Activated CD8-positive, alpha-beta memory T cell treated with anti-CD3 and anti-CD28 coated beads for 36 hours (primary cell): Measurements from ENCODE around the gene TMCC1. TPM values are rescaled to one million over a fixed set of nuclear protein-coding genes. Genes with fewer than 3 reads are reported as not detected.
"Not testable (repeated sequence)": the region's sequence is repeated elsewhere in the genome, so short reads cannot be mapped to it uniquely, and the experiment has no call there.

Source experiments
- CTCF ChIA-PET: fragments of 350-600 bp; sonication (Branson Sonifier 250); formaldehyde crosslinking; loops from one replicate; lab custom pipeline; 2021; ENCODE audit warnings: antibody characterized with exemption; lab: Charles Lee
- POLR2A ChIA-PET: fragments of 350-600 bp; sonication (Branson Sonifier 250); formaldehyde crosslinking; loops from one replicate; lab custom pipeline; 2021; ENCODE audit warnings: antibody characterized with exemption; lab: Charles Lee
- total RNA-seq, 2 experiments: library from RNA; stranded (reverse); gene quantifications; one replicate each; pipeline ENCODE4 v1.2.3, GENCODE V29; 2021

The TMCC1 gene
- total RNA-seq: 10 to 100 TPM; 14.7 to 16.3 TPM

GRCh38 chr3:129893581-129894070 is at the start of gene TMCC1:
TSS of gene TMCC1 (minus strand) at chr3:129893711.
- ChIA-PET CTCF (no interaction called here), POLR2A (interaction anchor here (0.7 kb wide), 1 partner anchor 266 kb away, joined by 3 read pairs; no protein-coding TSS in a partner anchor)

DNA sequence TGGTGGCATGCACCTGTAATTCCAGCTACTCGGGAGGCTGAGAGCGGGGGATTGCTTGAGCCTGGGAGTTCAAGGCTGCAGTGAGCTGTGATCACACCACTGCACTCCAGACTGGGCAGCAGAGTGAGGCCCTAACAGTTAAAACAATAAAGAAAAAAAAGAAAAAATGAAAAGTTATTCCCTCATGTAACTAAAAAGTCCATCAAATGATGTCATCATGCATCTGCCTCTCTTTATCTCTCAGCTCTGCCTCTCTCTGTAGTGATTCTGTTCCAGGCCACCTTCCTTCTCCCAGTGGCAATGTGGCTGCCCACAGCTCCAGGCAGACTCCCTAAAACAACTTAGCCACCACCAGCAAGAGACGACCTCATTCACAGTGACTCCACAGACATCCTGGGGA is 49.5 kb upstream of the TMCC1 start:
- ChIA-PET CTCF (interaction anchor here (2.0 kb wide), 1 partner anchor 60 kb away, joined by 6 read pairs; no protein-coding TSS in a partner anchor), POLR2A (no interaction called here)

- CTCF ChIA-PET: interaction anchor here (0.8 to 2.0 kb wide), 3 partner anchors 12 to 61 kb away, joined by 3 to 6 read pairs (median 3); no protein-coding TSS in a partner anchor
Measured at GRCh38 chr3:129942296-129942695, 48.8 kb upstream of the TMCC1 start.

GRCh38 chr3:129940086-129940485 is 46.6 kb upstream of the TMCC1 start:
- CTCF ChIA-PET: no interaction called here
- POLR2A ChIA-PET: no interaction called here

More at GRCh38 chr3:129942296-129942695, 48.8 kb upstream of the TMCC1 start:
- POLR2A ChIA-PET: interaction anchor here (0.6 kb wide), 1 partner anchor 600 kb away, joined by 8 read pairs; no protein-coding TSS in a partner anchor

DNA sequence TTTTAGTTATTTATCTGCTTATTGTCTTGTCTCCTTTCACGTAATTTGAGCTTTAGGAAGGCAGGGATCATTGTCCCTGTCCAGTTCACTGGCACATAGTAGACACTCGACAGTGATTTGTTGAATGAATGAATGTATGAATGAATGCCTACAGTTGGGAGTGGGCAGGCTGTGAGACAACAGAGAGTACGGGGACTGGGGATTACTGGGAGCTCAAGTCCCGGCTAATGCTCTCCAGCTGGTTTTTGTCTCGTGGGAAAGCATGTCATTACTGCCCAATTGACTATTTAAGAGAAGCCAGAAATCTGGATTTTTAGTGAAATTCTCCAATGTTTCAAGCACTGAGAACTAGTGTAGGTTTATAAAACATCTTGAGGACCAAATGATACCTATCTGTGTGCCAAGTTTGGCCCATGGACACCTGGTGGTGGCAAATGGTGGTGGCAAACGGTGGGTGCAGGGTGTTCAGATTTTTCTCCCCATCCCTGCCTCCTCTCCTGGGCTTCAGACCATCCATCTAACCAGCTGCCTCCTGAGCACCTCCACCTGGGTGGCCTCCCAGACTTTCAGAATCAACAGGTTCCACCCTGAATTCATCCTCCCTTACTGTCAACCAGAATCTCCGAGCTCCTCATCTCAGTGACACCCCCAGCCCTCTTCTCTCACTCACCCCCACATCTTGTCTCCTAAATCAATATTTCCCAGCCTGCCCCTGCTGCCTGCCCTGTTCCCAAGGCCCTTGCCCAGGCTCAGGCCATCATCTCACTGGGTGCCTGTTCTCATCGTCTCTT is 44.8 kb upstream of the TMCC1 start:
- ChIA-PET CTCF (no interaction called here), POLR2A (no interaction called here)

GRCh38 chr3:129937717-129938116 is 44.2 kb upstream of the TMCC1 start:
- CTCF ChIA-PET: no interaction called here

DNA sequence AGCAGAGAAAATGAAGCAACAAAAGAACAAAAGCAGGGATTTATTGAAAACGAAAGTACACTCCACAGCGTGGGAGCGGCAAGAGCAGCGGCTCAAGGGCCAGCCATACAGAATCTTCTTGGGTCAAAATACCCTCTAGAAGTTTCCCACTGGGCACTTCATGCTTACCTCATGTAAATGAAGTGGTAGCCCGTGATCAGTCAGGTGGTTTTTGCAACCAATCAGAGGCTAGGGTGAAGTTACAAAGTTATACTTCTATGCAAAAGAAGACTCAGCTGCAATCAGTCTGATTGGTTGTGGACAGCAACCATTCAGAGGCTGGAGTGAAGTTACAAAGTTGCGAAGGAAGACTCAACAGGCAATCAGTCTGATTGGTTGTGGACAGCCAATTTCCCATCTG is 43.2 kb upstream of the TMCC1 start:
- POLR2A ChIA-PET: no interaction called here
- CTCF ChIA-PET: no interaction called here

More at GRCh38 chr3:129937717-129938116, 44.2 kb upstream of the TMCC1 start:
- POLR2A ChIA-PET: no interaction called here

- POLR2A ChIA-PET: no interaction called here
- CTCF ChIA-PET: interaction anchor here (0.9 to 1.3 kb wide), 6 partner anchors 11 to 551 kb away, joined by 3 to 4 read pairs (median 3); no protein-coding TSS in a partner anchor
Measured at GRCh38 chr3:129934234-129935123, 41.0 kb upstream of the TMCC1 start.

DNA sequence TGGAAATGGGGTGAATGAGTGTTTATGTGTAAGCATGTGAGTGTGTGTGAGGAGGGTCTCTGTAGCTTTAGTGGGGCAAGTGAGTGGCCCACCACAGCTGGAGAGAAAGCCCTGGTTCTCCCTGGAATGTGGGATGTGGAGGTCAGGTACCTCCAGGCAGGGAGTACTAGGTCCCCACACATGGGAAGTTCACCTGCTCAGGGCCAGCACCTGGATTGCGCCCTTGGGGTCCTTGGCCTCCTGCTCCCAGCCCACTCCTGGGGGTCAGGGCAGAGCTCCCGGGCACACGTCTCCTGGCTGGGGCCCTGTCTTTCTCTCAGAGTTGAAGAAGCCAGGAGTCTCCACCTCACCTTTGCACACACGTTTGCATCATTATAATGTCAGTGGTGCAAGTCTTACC is 40.0 kb upstream of the TMCC1 start:
- ChIA-PET POLR2A (no interaction called here), CTCF (interaction anchor here (0.9 to 1.3 kb wide), 6 partner anchors 10 to 550 kb away, joined by 3 to 4 read pairs (median 3); no protein-coding TSS in a partner anchor)

DNA sequence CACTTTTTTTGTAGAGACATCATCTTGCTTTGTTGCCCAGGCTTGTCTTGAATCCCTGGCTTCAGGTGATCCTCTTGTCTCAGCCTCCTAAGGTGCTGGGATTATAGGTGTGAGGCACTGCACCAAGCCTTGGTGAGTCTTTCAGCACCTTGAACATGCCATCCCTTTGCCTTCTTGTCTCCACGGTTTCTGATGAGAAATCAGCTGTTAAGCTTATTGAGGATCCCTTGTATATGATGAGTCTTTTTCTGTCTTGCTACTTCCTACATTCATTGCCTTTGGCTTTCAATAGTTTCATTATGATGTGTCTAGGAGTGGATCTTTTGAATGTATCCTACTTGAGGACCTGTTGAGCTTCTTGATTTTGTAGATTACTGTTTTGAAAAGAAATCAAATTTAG is 35.9 kb upstream of the TMCC1 start:
- CTCF ChIA-PET: interaction anchor here (0.5 kb wide), 1 partner anchor 280 kb away, joined by 3 read pairs; no protein-coding TSS in a partner anchor
- POLR2A ChIA-PET: no interaction called here

- POLR2A ChIA-PET: no interaction called here
Measured at GRCh38 chr3:129927072-129927471, 33.6 kb upstream of the TMCC1 start.

GRCh38 chr3:129919806-129920205 is 26.3 kb upstream of the TMCC1 start:
- ChIA-PET POLR2A (no interaction called here), CTCF (no interaction called here)

More at GRCh38 chr3:129927072-129927471, 33.6 kb upstream of the TMCC1 start:
- CTCF ChIA-PET: no interaction called here

- POLR2A ChIA-PET: interaction anchor here (0.6 kb wide), 1 partner anchor 102 kb away, joined by 3 read pairs; no protein-coding TSS in a partner anchor
- CTCF ChIA-PET: no interaction called here
Measured at GRCh38 chr3:129919357-129919756, 25.8 kb upstream of the TMCC1 start.

GRCh38 chr3:129918461-129918860 is 24.9 kb upstream of the TMCC1 start:
- POLR2A ChIA-PET: no interaction called here
- CTCF ChIA-PET: no interaction called here

DNA sequence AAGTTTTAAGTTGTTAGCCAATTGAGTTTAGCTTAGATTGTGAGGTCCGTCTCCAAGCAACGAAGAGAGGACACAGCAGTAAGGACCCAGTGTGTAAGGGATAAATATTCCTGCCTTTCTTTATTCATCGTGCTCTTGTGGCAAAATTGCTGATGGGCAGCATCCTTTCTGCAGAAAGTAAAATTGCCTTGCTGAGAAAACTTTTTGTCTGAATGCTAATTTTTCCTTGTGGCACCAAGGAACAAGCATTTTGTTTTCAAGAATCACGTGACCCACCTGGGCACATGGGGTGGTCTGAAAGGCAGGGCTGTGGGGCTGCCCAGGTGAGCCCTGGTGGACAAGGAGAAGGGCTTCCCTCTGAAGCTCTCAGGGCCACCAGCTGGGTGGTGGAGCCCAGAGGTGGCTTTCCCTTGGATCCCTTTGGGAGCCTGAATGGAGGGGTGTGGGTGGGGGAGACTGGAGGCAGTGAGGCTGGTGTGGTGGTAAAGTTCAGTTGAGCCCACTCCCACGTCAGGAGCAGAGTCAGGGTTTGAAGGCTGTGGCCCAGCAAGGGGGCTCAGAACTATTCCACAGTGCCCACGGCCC is 24.0 kb upstream of the TMCC1 start:
- ChIA-PET POLR2A (no interaction called here), CTCF (no interaction called here)

DNA sequence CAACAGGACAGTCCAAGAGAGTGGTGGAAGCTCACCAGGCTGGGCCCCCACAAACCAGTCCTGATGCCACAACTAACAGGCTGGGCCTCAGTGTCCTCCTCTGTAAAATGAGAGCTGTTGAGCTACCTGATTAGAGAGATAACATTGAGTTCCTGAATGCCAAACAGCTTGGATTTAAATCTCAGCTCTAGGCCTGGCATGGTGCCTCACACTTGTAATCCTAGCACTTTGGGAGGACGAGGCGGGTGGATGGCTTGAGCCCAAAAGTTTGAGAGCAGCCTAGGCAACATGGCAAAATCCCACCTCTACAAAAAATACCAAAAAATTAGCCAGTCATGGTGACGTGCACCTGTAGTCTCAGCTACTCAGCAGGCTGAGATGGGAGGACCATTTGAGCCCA is 20.1 kb upstream of the TMCC1 start:
- ChIA-PET POLR2A (no interaction called here), CTCF (no interaction called here)

DNA sequence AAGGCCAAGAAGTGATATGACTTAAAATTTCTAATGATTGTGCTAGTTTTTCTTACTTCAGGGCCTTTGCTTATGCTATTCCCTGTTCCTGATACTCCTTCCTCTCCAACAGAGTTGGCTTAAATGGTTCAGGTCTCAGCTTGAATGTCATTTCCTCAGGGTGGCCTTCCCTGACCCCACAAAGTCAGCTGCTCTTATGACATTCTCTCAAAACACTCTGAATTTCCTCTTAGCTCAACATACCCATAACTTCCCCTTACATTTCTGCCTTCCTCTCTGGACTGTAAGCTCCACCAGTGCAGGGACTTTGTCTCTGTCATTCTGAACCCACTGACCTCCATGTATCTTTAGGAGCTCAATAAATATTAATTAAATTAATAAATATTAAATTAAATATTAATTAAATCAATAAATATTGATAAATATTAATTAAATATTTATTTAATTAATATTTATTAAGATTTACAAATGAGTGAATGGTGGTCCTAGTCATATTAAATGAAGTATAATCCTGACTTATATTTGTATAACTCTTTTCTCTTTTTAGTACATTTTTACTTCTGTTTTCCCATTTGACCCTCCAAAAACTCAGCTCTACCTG is 17.9 kb upstream of the TMCC1 start:
- ChIA-PET POLR2A (no interaction called here), CTCF (interaction anchor here (0.7 kb wide), 2 partner anchors 140 to 421 kb away, joined by 3 read pairs; no protein-coding TSS in a partner anchor)

DNA sequence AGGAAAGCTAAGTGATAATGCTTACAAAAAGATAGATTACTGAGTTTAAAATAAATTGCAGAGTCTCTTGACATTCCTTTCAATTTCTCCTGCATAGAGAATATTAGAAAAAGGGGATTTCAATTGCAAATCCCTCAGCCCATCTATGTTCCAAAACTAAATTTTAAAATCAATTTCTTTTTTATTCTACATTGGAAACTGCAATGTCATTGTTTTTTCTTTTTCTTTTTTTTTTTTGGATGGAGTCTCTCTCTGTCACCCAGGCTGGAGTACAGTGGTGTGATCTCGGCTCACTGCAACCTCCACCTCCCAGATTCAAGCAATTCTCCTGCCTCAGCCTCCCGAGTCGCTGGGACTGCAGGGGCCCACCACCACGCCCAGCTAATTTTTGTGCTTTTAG is 15.7 kb upstream of the TMCC1 start:
- CTCF ChIA-PET, POLR2A ChIA-PET: not testable (repeated sequence)

DNA sequence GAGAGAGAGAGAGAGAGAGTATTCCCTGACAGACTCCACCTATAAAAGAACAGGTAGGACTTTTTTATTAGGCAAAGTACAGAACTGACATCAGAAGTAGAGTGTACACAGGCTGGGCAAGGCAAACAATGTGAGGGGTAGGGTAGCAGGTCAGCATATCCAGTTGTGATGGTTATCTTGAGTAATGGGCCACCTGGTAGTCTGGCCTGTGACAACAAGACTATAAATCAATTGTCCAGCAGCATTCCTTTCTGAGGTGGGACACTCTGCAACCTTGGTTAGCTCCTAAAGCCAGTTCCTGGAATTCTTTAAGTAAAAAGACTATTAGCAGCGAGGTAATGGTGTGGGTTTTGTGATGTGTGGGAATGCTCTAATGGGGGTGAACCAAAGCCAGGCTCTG is 14.9 kb upstream of the TMCC1 start:
- CTCF ChIA-PET: no interaction called here
- POLR2A ChIA-PET: no interaction called here
